ENCODE measurements around the gene CTNNA3.

DNA sequence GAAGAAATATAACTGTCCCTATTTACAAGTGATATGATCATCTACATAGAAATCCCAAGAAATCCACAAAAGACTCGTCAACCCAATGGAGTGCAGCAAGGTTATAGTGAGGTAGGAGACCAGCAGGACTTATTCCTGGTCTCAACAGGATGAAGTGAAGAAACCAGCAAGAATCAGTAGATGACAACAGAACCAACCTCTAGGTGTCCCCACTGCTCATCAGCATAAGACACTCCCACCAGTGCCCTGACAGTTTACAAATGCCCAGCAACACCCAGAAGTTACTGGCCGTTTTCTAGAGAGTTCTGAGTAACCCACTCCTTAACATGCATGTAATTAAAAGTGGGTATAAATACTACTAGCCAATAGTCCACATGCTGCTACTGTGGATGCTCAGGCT is 1240.7 kb downstream of the CTNNA3 start:
- TF ChIP-seq, protein P1, sequence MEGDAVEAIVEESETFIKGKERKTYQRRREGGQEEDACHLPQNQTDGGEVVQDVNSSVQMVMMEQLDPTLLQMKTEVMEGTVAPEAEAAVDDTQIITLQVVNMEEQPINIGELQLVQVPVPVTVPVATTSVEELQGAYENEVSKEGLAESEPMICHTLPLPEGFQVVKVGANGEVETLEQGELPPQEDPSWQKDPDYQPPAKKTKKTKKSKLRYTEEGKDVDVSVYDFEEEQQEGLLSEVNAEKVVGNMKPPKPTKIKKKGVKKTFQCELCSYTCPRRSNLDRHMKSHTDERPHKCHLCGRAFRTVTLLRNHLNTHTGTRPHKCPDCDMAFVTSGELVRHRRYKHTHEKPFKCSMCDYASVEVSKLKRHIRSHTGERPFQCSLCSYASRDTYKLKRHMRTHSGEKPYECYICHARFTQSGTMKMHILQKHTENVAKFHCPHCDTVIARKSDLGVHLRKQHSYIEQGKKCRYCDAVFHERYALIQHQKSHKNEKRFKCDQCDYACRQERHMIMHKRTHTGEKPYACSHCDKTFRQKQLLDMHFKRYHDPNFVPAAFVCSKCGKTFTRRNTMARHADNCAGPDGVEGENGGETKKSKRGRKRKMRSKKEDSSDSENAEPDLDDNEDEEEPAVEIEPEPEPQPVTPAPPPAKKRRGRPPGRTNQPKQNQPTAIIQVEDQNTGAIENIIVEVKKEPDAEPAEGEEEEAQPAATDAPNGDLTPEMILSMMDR (conservative IDR thresholded peaks at IDR 0.05; ENCODE audit: low read length) = no peak
- no peak for TF ChIP-seq EZH2phosphoT487 (IDR thresholded peaks at IDR 0.05; ENCODE audit: borderline replicate concordance)
